Purkinje cell (primary cell): ENCODE results near the gene P4HTM. TPM values are rescaled to one million over a fixed set of nuclear protein-coding genes. Genes with fewer than 3 reads are reported as not detected.

ENCODE experiments used
- polyA plus RNA-seq: library from polyadenylated mRNA; unstranded; fragments of >200 nt; fragmentation: Nextera tagmentation; gene quantifications from 2 replicates; pipeline ENCODE4 v1.2.1, GENCODE V29; 2014

P4HTM gene
- 91.4 and 105 TPM in 2 replicates for polyA plus RNA-seq

GRCh38 chr3:48989796-48990635, at the start of gene P4HTM:
TSS of gene P4HTM (plus strand) at chr3:48990241. CDS start at chr3:48990257, 16 bp downstream.

GRCh38 chr3:49007068-49007770, 17.2 kb downstream of the P4HTM start, which contains the start of gene WDR6:
TSS of gene WDR6 (plus strand) at chr3:49007391. CDS start at chr3:49007432, 41 bp downstream.

GRCh38 chr3:49017971-49018706, 28.1 kb downstream of the P4HTM start, which contains the start of gene DALRD3:
TSS of gene DALRD3 (minus strand) at chr3:49018580. CDS start at chr3:49018564, 16 bp downstream.

GRCh38 chr3:49021813-49022687, 32.0 kb downstream of the P4HTM start, which contains the start of gene NDUFAF3:
TSS of gene NDUFAF3 (plus strand) at chr3:49022121. CDS start at chr3:49022145, 24 bp downstream.

GRCh38 chr3:49028673-49029562, 38.9 kb downstream of the P4HTM start, which contains the start of gene IMPDH2:
TSS of gene IMPDH2 (minus strand) at chr3:49029398. CDS start at chr3:49029350, 48 bp downstream.

Other genes with a start within 250 kb of the P4HTM start
- gene PRKAR2A, start 142.4 kb upstream of the P4HTM start, polyA plus RNA-seq: 0.83 and 3.3 TPM in 2 replicates
- gene SLC25A20, start 91.4 kb upstream of the P4HTM start, polyA plus RNA-seq: 3.5 and 6.6 TPM in 2 replicates
- gene ARIH2, start 71.4 kb upstream of the P4HTM start, polyA plus RNA-seq: 9.2 and 11.0 TPM in 2 replicates
- gene WDR6, start 17.1 kb downstream of the P4HTM start, polyA plus RNA-seq: 4.4 and 6.2 TPM in 2 replicates
- 12.5 and 13.3 TPM in 2 replicates for gene DALRD3, start 28.3 kb downstream of the P4HTM start, polyA plus RNA-seq
- 158 and 201 TPM in 2 replicates for gene NDUFAF3, start 31.9 kb downstream of the P4HTM start, polyA plus RNA-seq
- gene IMPDH2, start 39.2 kb downstream of the P4HTM start, polyA plus RNA-seq: 45.7 and 59.5 TPM in 2 replicates
- gene QRICH1, start 103.8 kb downstream of the P4HTM start, polyA plus RNA-seq: 23.9 and 36.7 TPM in 2 replicates
- 58.5 and 59.6 TPM in 2 replicates for gene QARS1, start 114.5 kb downstream of the P4HTM start, polyA plus RNA-seq
- 2.1 and 3.5 TPM in 2 replicates for gene USP19, start 130.6 kb downstream of the P4HTM start, polyA plus RNA-seq
- gene LAMB2, start 142.8 kb downstream of the P4HTM start, polyA plus RNA-seq: 12.6 and 20.2 TPM in 2 replicates
- 0.71 TPM in 1 of 2 replicates, not detected in the other for gene CCDC71, start 176.1 kb downstream of the P4HTM start, polyA plus RNA-seq
- 3.0 TPM in 1 of 2 replicates, not detected in the other for gene KLHDC8B, start 181.4 kb downstream of the P4HTM start, polyA plus RNA-seq